Epidermal melanocyte (primary cell): ENCODE results near the gene MYNN.

Experiments used
- DNase-seq: peaks from one replicate; pipeline ENCODE4 v3.0.0; 2011; ENCODE audit warnings: low spot score; ENCODE audit not compliant: insufficient read length

MYNN gene

DNA sequence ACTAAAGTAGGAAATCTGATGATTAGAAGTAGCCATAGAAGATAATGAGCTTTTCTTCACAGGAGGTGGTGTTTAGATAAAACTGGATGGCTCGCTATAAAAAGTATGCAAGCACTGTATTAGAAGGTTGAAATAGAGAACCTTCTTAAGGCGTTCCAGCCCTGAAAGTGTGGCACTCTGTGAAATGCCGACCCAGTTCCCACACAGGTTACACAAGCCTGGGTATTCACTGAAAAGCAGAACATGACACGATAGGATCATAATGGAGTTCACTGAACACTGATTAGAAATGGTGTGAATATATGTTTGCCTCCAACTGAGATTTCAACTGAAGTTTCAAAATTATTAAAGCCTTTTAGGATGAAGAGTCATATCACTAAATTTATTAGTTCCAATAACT lies 54.5 kb downstream of the MYNN start:
- no peak for DNase-seq

DNA sequence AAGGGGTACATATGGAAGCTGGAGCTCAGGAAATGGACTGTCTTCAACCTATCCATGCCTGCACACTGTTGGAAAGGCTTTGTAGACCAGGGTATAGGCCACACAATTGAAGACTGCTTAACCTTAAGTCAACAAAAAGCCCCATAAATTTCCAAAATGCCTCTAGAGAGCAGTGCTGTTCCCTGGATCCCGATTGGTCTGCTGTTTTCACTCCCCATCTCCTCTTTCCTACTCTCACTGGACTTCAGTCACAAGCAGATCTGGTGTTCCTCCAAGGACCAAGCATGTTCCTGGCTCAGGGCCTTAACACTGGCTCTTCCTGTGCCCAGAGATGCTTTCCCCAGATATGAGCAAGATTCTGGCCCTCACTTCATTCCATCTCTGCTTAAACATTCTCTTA lies 62.3 kb downstream of the MYNN start:
- no peak for DNase-seq

DNA sequence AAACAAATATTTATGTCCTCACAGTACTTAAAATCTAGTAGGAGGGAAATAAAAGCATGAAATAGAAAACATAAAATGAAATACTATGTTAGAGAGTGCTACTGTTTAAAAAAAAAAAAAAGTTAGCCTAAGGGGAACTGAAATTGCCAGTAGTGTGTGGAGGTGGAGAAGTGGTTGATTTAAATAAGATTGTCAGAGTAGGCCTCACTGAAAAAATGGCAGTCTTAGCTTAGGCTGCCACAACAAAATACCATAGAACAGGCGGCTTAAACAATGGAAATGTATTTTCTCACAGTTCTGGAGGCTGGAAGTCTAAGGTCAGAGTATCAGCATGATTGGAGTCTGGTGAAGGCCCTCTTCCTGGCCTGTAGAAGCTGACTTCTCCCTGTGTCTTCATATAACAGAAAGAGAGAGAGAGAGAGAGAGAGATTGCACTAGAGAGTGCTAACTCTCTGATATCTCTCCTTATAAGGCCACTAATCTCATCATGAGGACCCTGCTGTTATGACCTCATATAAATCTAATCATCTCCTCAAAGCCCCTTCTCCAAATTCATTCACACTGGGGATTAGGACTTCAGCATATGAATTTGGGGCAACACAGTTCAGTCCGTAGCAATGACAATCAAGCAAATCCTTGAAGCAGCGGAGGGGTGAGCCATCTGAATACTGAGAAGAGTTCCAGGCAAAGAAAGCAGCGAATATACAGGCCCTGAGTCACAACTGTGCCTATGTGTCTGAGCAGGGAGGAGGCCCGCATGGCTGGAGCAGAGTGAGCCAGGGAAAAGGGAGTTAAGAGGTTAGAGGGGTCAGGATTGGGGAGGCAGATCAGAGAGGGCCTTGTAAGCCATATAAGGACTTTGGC lies 63.1 kb downstream of the MYNN start:
- no peak for DNase-seq

DNA sequence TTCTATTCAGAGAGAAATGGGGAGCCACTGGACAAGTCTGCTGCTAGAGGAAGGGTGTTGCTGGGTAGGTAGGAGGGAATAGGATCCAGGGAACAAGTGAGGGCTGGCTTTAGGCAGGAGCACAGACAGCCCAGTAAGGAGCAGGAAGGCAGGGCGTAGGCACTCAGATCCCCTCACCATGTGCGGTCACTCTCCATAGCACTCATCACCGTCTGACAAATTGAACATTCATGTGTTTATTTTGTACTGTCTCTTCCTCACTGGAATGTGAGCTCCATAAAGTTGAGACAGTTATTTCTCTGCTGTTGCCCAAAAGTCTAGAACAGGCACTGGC lies 63.7 kb downstream of the MYNN start:
- DNase-seq = no peak

DNA sequence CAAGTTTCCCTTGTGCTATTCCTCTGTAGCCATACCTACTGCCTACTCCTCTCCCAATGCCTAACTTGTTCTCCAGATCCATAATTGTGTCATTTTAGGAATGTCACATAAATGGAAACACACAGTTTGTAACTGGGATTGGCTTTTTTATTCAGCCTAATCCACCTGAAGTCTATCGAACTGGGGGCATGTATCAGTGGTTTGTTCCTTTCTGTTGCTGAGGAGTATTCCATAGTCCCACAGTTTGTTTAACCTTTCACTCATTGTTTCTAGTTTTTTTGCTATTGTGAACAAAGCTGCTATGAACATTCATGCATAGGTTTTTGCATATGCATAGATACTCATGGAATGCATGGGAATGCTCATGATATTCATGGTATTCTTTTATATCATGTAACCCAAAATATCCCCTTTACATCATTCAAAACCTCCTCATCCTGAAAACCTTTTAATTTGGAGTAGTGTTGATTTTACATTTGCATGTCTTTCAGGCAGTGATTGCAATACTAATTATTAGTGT lies 65.4 kb downstream of the MYNN start:
- DNase-seq = no peak
